Gastroesophageal sphincter (tissue), 3 donors: ENCODE data around the gene NEK9.

ENCODE experiments used
- CTCF ChIP-seq, 4 experiments: fragments of 200-600 bp in 2 of 4; fragments of 450-650 bp in 2 of 4; sonication (generic) in 1 of 4; IDR thresholded peaks; one replicate each; pipeline ENCODE4 v1.5.1; 2017 to 2019; ENCODE audit warnings: antibody characterized with exemption in 4 of 4, mild to moderate bottlenecking in 2 of 4, moderate library complexity in 2 of 4
- POLR2A ChIP-seq, 2 donors: fragments of 450-650 bp; IDR thresholded peaks; one replicate each; pipeline ENCODE4 v1.6.1; 2017; ENCODE audit warnings: antibody characterized with exemption in 2 of 2, mild to moderate bottlenecking in 2 of 2, moderate library complexity in 1 of 2
- POLR2AphosphoS5 ChIP-seq: sonication (generic); formaldehyde crosslinking; IDR thresholded peaks from one replicate; pipeline ENCODE4 v1.6.1; 2017; ENCODE audit warnings: antibody characterized with exemption

DNA sequence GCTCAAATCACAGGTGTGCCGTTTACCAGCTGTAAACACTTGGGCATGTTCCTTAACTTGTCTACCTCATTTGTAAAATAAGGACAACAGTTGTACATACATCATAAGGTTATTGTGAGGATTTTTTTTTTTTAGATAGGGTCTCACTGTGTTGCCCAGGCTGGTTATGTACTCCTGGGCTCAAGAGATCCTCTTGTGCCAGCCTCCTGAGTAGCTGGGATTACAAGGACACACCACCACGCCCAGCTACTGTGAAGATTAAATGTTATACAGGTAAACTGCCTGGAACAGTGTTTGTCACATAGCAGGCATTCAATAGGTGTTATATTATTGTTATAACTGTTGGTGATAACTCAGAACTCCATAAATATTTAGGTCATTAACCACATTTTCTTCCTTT lies 36.8 kb upstream of the NEK9 start:
- TF ChIP-seq CTCF (IDR thresholded peaks at IDR 0.05): no peak
- no peak for TF ChIP-seq POLR2A (IDR thresholded peaks at IDR 0.05)
- TF ChIP-seq POLR2AphosphoS5: no peak
